Measurements from ENCODE around the gene NF1. TPM values are rescaled to one million over a fixed set of nuclear protein-coding genes. Genes with fewer than 3 reads are reported as not detected.
"Not testable (repeated sequence)": the region's sequence is repeated elsewhere in the genome, so short reads cannot be mapped to it uniquely, and the experiment has no call there.

The NF1 gene
- total RNA-seq, 1 donor from 2014 or later, result 36.8 TPM

DNA sequence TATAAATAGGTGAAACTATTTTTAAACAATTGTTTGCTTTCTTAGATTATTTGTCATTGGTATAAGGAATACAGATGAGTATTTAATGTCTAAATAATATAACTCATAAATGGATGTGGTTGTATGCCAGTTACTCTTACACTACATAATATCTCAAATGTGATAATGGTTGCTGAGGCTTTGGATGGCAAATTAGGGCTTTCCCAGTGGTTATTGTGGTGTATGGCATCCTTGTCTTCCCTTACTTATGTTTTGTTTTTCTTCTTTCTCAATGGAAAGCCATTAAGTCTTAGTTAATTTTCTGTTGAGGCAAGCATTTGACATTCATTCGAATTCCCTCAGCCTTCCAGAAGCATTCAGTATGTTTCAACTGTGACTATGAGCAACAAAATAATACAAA lies 191.8 kb downstream of the NF1 start:
- intact Hi-C loops (cut with micrococcal nuclease), result no loop called here
- H3K9me3 Mint-ChIP-seq, result no peaks in the 10 kb centered on the region
- peaks cover 12% of the 10 kb centered on the region for H3K36me3 Mint-ChIP-seq (ENCODE audit: low read depth)
- no peak overlapping the region for H3K27ac Mint-ChIP-seq
- peaks cover 7% of the 10 kb centered on the region for H3K4me1 Mint-ChIP-seq (ENCODE audit: low read depth)
- no peak for DNase-seq (ENCODE audit: low spot score)
- no peaks in the 10 kb centered on the region for H3K27me3 Mint-ChIP-seq (ENCODE audit: low read depth)
- H3K4me3 Mint-ChIP-seq (ENCODE audit: low read depth), result no peak overlapping the region

DNA sequence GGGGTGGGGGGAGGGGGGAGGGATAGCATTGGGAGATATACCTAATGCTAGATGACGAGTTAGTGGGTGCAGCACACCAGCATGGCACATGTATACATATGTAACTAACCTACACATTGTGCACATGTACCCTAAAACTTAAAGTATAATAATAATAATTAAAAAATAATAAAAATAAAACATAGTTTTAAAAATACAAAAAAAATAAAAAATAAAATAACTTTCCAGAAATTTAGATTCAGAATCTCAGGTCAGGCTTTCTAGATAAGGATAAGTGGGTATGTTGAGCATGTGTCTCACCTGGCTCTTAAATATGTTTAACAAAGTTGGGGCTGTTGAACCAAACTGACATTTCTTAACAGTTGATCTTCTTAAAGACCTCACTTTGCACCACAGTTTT lies 193.2 kb downstream of the NF1 start:
- DNase-seq (ENCODE audit: low spot score); H3K4me3 Mint-ChIP-seq (ENCODE audit: low read depth); H3K27me3 Mint-ChIP-seq (ENCODE audit: low read depth); H3K9me3 Mint-ChIP-seq; H3K4me1 Mint-ChIP-seq (ENCODE audit: low read depth); H3K27ac Mint-ChIP-seq; H3K36me3 Mint-ChIP-seq (ENCODE audit: low read depth); intact Hi-C loops (cut with micrococcal nuclease): not testable (repeated sequence)

DNA sequence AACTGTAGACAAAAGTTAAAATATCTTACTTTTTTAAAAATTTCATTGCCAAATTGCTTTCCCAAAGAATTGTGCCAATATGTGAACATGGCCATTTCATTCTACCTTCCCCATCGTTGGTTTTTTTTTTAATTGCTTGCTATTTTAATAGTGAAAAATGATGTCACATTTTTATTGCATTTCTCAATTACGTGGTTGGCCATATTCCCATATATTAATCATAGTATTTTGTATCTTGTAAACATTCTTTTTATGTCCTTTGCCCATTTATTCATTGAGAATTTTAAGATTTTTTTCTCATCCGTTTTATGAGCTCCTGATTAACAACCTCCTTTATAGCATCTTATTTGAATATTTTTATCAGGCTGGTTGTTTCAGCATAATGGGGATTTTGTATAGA lies 195.0 kb downstream of the NF1 start:
- no peak overlapping the region for H3K27ac Mint-ChIP-seq
- intact Hi-C loops (cut with micrococcal nuclease), result no loop called here
- H3K36me3 Mint-ChIP-seq (ENCODE audit: low read depth), result peaks cover 9% of the 10 kb centered on the region
- no peaks in the 10 kb centered on the region for H3K9me3 Mint-ChIP-seq
- H3K4me1 Mint-ChIP-seq (ENCODE audit: low read depth), result peaks cover 7% of the 10 kb centered on the region
- no peaks in the 10 kb centered on the region for H3K27me3 Mint-ChIP-seq (ENCODE audit: low read depth)
- DNase-seq (ENCODE audit: low spot score), result no peak
- H3K4me3 Mint-ChIP-seq (ENCODE audit: low read depth), result no peak overlapping the region

DNA sequence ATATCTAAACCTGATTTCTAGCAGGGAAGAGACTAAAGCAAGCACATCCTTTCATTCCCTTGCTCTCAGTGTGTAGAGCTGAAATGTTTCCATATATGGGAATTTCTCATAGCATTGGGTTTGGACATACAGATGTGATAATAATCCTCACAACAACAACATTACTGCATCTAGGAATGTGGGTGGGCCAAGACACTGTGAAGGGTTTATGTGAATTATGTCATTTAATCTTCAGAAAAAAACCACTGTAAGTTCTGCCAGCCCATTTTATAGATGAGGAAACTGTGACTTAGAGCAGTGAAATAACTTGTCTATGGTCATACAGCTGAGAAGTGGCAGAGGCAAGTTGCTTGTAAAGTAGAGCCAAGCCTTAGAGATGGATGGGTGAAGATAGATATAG lies 197.0 kb downstream of the NF1 start:
- intact Hi-C loops (cut with micrococcal nuclease), result no loop called here
- no peak for DNase-seq (ENCODE audit: low spot score)
- Mint-ChIP-seq H3K4me3 (ENCODE audit: low read depth) (no peak overlapping the region), H3K27me3 (ENCODE audit: low read depth) (no peaks in the 10 kb centered on the region), H3K27ac (no peak overlapping the region), H3K4me1 (ENCODE audit: low read depth) (peaks cover 14% of the 10 kb centered on the region), H3K36me3 (ENCODE audit: low read depth) (peaks cover 9% of the 10 kb centered on the region), H3K9me3 (no peaks in the 10 kb centered on the region)

DNA sequence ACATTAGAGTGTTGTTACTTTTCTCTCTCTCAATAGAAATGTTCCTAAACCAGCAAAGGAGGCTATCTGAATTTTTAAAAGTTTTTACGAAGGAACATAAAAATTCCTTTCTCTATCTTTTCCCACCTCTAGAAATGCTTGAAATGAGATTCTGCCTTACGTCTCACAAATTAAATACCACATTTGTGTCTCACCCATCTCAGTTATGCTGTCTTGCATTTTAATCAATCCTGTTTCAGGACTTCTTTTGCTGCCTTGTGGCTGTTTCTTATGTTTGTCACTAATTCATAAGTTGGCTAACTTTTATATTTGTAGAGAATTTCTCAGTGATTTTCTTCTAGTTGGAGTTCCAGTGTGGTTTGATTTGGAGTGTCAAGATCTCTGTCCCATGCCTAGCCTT lies 198.8 kb downstream of the NF1 start:
- H3K36me3 Mint-ChIP-seq (ENCODE audit: low read depth), result peaks cover 3% of the 10 kb centered on the region
- no peak overlapping the region for H3K4me3 Mint-ChIP-seq (ENCODE audit: low read depth)
- H3K4me1 Mint-ChIP-seq (ENCODE audit: low read depth), result peaks cover 14% of the 10 kb centered on the region
- H3K27ac Mint-ChIP-seq, result no peak overlapping the region
- no peak for DNase-seq (ENCODE audit: low spot score)
- no peaks in the 10 kb centered on the region for H3K9me3 Mint-ChIP-seq
- no peaks in the 10 kb centered on the region for H3K27me3 Mint-ChIP-seq (ENCODE audit: low read depth)
- intact Hi-C loops (cut with micrococcal nuclease), result no loop called here

DNA sequence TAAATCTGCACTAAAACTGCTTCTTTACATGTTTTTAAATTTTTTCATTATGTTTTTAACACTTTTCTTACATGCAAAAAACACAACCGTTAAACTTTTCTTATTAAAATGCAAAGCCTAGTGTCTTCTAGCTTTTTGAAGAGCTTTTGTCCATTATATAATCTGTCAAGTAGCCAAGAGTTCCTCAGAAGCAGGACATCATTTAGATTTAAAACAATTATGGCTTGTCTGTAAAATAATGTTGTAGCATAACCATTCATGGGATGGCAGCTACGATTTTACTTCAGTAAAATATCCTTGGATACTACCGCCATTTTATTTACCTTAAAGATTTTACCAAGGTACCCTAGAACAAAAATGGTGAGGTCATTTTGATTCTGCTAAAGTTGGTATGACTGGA lies 199.5 kb downstream of the NF1 start:
- H3K9me3 Mint-ChIP-seq, result no peaks in the 10 kb centered on the region
- intact Hi-C loops (cut with micrococcal nuclease), result no loop called here
- peaks cover 3% of the 10 kb centered on the region for H3K36me3 Mint-ChIP-seq (ENCODE audit: low read depth)

DNA sequence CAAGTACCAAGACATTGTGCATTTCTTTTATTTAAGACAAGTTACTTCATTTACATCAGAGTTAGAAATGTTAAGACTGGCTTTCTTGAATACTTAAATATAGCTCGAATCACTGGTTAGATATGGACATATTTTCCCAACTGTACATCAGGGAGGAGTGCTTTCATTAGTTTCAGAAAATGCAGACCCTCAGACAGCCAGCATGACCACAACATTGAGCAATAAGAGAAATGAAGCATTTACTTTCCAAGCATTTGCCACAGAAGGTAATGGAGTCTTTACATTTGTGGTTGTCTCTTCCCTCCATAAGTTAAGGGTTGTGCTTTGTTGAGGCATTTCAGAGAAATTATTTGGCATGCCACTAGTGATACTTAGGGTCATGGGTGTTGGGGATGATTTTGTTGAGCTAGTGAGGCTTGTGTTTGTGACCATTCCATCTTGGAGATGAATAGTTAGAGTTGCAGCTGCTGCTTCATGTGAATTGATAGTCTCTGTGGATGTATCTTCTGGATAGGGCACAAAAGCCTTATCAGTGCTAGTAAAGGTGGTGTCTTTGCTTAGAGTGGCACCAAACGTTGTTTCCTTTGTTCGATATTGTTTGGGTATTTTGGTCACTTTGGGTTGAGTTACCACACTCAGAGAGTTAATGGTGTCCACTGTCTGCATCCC lies 200.2 kb downstream of the NF1 start:
- Mint-ChIP-seq H3K27me3 (ENCODE audit: low read depth) (no peaks in the 10 kb centered on the region), H3K4me3 (ENCODE audit: low read depth) (no peak overlapping the region), H3K36me3 (ENCODE audit: low read depth) (peaks cover 3% of the 10 kb centered on the region), H3K27ac (no peak overlapping the region), H3K4me1 (ENCODE audit: low read depth) (peaks cover 11% of the 10 kb centered on the region), H3K9me3 (no peaks in the 10 kb centered on the region)
- intact Hi-C loops (cut with micrococcal nuclease), result no loop called here
- no peak for DNase-seq (ENCODE audit: low spot score)

More for the DNA sequence above, 199.5 kb downstream of the NF1 start:
- DNase-seq (ENCODE audit: low spot score), result no peak
- Mint-ChIP-seq H3K4me3 (ENCODE audit: low read depth) (no peak overlapping the region), H3K4me1 (ENCODE audit: low read depth) (peaks cover 11% of the 10 kb centered on the region), H3K27me3 (ENCODE audit: low read depth) (no peaks in the 10 kb centered on the region), H3K27ac (no peak overlapping the region)

DNA sequence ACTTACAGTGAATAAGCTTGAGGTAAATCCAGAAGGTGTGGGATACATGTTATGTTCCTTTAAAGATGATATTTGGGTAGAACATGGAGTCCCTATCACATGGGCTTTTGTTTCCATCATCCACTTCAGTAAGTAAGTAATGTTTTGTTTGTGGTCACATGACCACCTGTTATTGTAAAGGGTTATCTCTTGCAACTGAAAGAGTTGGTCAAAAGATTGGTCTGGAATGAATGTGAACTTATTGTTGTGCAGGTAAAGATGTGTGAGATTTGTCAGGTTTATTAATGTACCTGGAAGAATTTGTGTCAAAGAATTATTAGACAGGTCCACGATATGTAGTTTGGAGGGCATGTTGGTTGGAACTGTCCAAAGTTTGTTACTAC lies 200.7 kb downstream of the NF1 start:
- Mint-ChIP-seq H3K27me3 (ENCODE audit: low read depth) (no peaks in the 10 kb centered on the region), H3K4me1 (ENCODE audit: low read depth) (peaks cover 7% of the 10 kb centered on the region), H3K27ac (no peak overlapping the region), H3K4me3 (ENCODE audit: low read depth) (no peak overlapping the region), H3K36me3 (ENCODE audit: low read depth) (no peaks in the 10 kb centered on the region), H3K9me3 (no peaks in the 10 kb centered on the region)
- DNase-seq (ENCODE audit: low spot score), result no peak
- intact Hi-C loops (cut with micrococcal nuclease), result no loop called here

DNA sequence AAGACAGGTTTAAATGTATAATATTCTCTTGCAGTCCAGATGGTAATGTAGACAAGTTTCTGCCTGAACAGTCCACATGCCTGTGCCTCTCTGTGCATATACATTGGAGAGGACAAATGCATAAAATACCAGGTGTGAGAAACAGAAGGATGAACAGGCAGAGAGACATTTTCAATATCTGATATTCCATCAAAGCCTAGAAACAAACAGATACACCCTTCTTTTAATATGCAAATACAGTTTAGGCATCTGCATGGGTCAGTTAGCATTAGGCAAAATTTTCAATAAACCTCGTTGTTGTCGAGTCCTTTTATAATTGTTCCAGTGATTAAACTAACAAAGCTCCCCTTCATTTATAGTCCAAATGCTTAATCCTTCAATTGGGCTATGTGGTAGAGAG lies 201.4 kb downstream of the NF1 start:
- DNase-seq (ENCODE audit: low spot score), result no peak
- Mint-ChIP-seq H3K9me3 (no peaks in the 10 kb centered on the region), H3K4me1 (ENCODE audit: low read depth) (peaks cover 7% of the 10 kb centered on the region), H3K27ac (no peak overlapping the region), H3K36me3 (ENCODE audit: low read depth) (peaks cover 4% of the 10 kb centered on the region), H3K4me3 (ENCODE audit: low read depth) (no peak overlapping the region), H3K27me3 (ENCODE audit: low read depth) (no peaks in the 10 kb centered on the region)
- intact Hi-C loops (cut with micrococcal nuclease), result no loop called here

DNA sequence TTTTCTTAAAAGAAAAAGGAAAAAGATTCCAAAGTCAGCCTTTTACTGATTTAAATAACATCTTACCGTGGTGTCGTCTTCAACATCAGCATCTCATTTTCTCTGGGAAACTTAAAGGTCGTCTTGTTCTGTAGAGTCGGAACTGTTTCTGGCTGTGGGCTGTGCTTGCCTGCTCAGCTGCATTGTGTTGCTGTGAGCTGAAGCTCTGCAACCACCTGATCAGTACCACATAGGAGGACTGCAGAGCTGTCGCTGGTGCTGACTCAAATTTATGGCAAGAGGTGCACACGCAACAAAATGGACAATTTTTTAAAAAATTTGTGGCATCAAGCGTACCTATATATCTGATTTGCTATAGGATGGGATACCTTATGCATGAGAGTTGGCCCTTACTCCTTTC lies 202.3 kb downstream of the NF1 start, which contains the start of gene OMG:
TSS of gene OMG (minus strand) at position 150 of the 400 bp plus-strand sequence. CDS start 908 bp downstream, outside the sequence.
- Mint-ChIP-seq H3K4me1 (ENCODE audit: low read depth) (peaks cover 7% of the 10 kb centered on the region), H3K9me3 (no peaks in the 10 kb centered on the region), H3K27ac (no peak within 1 kb of the TSS), H3K36me3 (ENCODE audit: low read depth) (peaks cover 4% of the 10 kb centered on the region), H3K27me3 (ENCODE audit: low read depth) (no peaks in the 10 kb centered on the region), H3K4me3 (ENCODE audit: low read depth) (no peak within 1 kb of the TSS)
- no peak for DNase-seq (ENCODE audit: low spot score)
- intact Hi-C loops (cut with micrococcal nuclease), result no loop called here

DNA sequence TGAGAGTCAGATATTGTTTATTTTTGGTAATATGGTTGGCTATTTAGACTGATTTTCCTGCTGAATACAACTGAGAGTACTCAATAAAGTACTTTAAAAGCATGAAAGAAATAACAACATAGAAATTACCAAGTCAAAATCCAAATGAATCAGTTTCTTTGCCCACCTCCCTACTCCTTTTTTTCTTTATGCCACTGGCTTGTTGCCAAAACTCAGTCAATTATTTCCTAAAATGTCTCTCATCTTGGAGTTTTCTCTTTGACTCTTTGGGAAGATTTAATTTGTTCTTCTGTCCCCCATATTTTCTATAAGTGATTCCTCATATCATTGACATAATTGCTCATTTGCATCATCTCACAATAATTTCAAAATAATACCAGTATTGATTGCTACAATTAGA lies 204.8 kb downstream of the NF1 start:
- H3K27me3 Mint-ChIP-seq (ENCODE audit: low read depth), result no peaks in the 10 kb centered on the region
- intact Hi-C loops (cut with micrococcal nuclease), result no loop called here

DNA sequence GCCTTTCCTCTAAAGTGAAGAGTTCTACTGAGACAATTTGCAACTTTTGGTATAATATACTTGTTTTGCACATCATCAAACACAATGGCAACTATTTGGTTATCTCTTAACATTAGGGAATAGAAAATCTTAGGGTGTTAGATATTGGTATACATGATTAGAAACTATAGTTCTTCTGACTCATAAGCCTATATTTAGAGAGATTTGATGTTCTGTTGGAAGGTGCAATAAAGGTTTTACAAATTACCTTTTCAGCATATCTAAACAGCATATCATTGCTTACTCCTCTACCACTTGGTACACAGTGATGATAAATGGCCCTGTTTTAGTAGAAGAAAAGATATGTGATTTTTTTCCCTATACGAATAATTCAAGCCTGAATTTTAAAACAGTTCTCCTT lies 212.9 kb downstream of the NF1 start:
- DNase-seq (ENCODE audit: low spot score), result no peak
- peaks cover 8% of the 10 kb centered on the region for H3K9me3 Mint-ChIP-seq
- H3K36me3 Mint-ChIP-seq (ENCODE audit: low read depth), result peaks cover 60% of the 10 kb centered on the region
- intact Hi-C loops (cut with micrococcal nuclease), result loop anchor here (1.0 to 5.0 kb wide), 2 partner anchors 14 to 65 kb away; partner anchors contain the start of gene EVI2A
- H3K4me1 Mint-ChIP-seq (ENCODE audit: low read depth), result peaks cover 48% of the 10 kb centered on the region
- no peak overlapping the region for H3K27ac Mint-ChIP-seq
- no peak overlapping the region for H3K4me3 Mint-ChIP-seq (ENCODE audit: low read depth)
- no peaks in the 10 kb centered on the region for H3K27me3 Mint-ChIP-seq (ENCODE audit: low read depth)

More for the DNA sequence above, 204.8 kb downstream of the NF1 start:
- Mint-ChIP-seq H3K27ac (no peak overlapping the region), H3K4me3 (ENCODE audit: low read depth) (no peak overlapping the region), H3K4me1 (ENCODE audit: low read depth) (peaks cover 9% of the 10 kb centered on the region), H3K36me3 (ENCODE audit: low read depth) (peaks cover 29% of the 10 kb centered on the region), H3K9me3 (peaks cover 3% of the 10 kb centered on the region)
- DNase-seq (ENCODE audit: low spot score), result no peak

DNA sequence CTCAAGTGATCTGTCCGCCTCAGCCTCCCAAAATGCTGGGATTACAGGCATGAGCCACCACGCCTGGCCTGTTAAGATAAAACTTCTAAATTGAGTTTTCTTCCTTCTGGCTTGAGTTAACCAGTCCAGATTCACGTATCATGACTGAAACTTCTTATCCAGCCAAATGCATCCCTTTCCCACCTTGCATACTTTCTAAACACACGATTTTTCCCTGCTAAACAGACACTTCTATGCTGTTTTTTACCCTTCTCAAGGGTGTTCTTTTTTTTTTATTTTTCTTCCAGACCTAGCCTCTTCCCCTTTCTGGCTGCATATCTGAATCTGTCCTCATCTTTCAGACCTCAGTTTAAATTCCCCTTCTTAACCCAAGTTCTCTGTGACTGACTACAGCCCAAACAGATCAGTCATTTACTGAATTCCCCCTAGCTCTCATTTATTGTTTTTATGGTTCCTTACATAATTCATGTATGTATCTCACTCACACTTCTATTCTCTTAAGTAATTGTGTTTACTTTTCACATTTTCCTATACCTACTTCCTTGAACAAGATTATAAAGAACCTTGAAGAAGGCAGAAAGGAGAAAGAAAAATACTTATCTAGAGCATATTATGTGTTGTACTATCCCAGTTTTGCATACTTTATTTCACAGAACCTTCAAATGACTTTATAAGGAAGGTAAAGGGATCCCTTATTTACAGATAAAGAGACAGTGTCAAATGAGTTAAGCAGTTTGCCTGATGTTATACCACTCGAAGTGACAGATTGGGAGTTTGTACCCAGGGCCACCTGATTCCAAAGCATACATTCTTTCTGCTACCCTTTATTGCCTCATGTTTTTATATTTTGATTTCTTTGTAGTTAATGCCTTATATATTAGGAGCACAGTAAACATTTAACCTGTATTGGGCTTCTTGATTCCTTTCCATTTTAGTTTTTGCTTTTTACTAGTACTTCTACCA lies 213.9 kb downstream of the NF1 start:
- peaks cover 8% of the 10 kb centered on the region for H3K9me3 Mint-ChIP-seq
- H3K27me3 Mint-ChIP-seq (ENCODE audit: low read depth), result no peaks in the 10 kb centered on the region
- no peak for DNase-seq (ENCODE audit: low spot score)
- H3K4me1 Mint-ChIP-seq (ENCODE audit: low read depth), result peaks cover 48% of the 10 kb centered on the region
- peak overlapping the region; percentile 86 for H3K4me3 Mint-ChIP-seq (ENCODE audit: low read depth)
- H3K27ac Mint-ChIP-seq, result peak overlapping the region; percentile 86
- peaks cover 50% of the 10 kb centered on the region for H3K36me3 Mint-ChIP-seq (ENCODE audit: low read depth)
- intact Hi-C loops (cut with micrococcal nuclease), result loop anchor here (1.0 to 5.0 kb wide), 2 partner anchors 13 to 64 kb away; partner anchors contain the start of gene EVI2A
